HL-60/S4 treated with phorbol 12-myristate 13-acetate at 8.2 ng/mL for 4 days and 3 days (cell line): Measurements from ENCODE around the gene PCBP4.

Experiments
- in situ Hi-C: fragments of 300-500 bp; cut with MboI; formaldehyde crosslinking; loops from 2 replicates; pipeline ENCODE4 v1.15.0; 2022; ENCODE audit warnings: low sequenced_read_pairs

The PCBP4 gene

GRCh38 chr3:51967384-51968169 lies at the start of gene PCBP4:
Gene PCBP4, minus strand, starts transcription at chr3:51967454. Its CDS starts 6,214 bp downstream, at chr3:51961240.
- in situ Hi-C loops = no loop called here

DNA sequence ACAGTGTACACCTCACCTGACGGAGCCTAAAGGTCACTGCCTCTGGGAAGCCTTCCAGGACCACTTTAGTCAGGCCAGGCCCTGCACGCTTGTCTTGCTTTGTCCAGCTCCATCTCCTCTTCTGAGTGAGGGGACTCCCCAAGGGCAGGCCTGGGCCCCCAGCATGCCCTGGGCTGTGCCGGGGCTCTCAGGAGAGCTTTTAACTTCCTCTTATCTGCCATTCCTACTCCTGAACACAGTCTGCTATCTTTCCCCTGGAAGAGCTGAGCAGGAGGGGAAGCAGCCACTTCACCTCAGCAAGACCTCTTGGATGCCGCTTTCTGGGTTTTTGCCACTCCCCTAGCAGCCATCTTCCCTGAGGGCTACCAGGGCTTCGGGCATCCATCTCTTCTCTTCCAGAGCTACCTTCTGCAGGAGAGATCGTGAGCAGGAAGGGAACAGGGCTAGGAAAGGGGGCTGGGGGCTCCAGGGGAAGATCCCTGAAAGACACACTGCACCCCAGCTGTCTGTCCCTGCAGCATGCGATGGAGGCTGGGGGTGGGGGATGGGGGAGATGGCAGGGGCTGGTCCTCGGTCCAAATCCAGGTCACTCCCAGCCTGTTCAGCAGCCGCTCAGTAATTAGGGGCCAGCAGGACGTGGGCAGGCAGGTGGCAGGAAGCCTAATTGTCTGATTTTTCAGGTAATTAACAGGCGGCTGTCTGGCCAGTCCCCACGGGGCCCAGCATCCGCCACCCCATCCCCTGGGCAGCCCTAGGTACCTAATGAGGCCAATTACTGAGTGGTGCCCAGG lies 48.4 kb upstream of the PCBP4 start:
- in situ Hi-C loops = no loop called here

DNA sequence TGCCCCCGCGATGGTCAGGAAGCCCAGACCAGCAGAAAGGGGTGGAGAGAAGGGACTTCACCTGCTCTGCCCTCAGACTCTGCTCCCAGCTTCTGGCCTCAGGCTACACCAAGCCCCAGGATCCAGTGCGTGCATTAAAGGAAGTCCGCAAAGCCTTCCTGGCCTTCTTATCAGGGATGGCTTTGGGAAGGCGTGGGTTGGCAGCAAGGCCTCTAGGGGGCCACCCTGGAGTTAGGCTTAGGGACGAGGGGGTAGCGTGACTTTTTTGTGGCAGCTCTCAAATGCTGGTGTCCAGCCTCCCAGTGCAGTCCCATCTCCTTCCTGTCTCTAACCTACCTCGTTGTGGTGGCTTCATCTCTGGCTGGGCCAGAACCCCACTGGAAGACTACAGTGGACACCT lies 47.4 kb upstream of the PCBP4 start:
- in situ Hi-C loops = no loop called here

DNA sequence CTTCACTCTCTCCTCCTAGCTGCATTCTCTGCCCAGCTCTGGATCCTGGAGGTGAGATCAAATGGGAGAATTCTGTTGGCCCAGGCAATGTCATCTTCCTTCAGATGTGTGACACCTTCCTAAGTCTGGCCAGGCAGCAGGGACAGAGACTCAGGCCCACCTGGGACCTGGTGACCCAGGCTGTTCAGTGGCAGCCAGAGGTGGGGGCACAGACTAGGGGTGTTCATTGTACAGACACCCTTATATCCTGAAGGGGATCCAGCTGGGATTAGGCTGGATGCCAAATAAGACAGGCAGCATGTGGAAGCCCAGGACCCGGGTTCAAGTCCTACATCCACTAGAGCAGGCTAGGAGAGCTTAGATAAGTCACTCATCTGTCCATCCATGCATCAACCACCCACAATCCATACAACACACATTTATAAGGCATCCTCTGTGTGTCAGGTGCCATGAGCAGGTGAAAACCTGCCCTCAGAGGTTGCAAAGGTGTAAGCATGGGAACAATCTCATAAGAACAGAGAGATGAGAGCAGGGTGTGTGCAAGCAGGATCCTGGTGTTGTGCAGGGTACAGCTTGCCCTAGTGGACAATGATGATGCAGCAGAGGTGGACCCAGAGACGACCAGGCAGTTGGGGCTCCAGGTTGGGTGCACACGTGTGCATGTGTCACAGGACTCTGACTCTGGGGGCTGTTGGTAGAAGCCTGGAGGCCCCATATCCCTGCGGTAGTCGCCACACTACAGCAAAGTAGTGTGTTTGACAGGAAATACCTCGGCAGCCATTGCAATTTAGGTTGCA lies 46.7 kb upstream of the PCBP4 start:
- in situ Hi-C loops = no loop called here

GRCh38 chr3:52012699-52013098 lies 45.4 kb upstream of the PCBP4 start:
- in situ Hi-C loops = no loop called here

DNA sequence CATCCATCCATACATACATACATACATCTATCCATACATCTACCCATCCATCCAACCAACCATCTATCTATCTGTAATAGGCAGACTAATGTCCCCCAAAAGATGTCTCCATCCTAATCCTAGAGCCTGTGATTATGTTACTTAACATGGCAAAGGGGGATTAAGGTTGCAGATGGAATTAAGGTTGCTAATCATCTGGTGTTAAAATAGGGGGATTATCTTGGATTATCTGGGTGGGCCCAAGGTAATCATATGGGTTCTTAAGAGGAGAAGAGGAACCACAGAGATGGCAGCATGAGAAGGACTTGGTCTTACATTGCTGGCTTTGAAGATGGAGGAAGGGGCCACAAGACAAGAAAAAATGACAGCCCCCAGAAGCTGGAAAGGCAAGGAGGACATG lies 43.2 kb upstream of the PCBP4 start:
- in situ Hi-C loops = no loop called here

DNA sequence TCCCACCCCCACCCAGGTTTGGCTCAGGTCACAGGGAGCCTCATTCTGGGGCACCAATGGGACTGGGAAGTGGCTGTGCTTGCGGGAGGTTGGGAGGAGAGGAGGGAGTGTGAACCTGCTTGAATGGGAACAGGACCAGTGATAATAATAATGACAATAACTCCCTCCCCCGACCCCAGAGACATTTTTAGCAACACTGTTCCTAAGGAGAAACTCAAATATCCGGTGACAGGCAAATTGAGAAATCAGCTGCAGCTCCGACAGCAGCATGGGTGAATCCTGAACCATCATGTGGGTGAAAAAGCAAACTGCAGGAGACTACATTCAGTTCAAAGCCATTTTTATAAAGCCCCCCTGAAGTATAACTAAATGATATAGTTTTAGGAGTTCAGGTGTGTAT lies 40.0 kb upstream of the PCBP4 start:
- in situ Hi-C loops = no loop called here

DNA sequence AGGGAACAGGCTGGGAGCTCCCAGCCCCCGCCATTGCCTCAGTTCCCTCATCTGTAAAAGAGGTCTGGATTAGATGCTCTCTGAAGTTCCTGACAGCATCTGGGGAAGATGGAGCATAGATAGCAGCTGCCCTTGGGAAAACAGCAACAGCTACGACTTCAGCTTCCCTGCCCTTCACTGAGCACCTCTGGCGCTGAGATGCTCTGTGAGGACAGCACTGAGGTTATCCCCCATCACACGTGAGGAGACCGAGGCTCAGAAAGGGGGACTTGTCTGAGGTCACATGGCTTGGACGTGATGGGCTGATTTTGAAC lies 39.5 kb upstream of the PCBP4 start:
- in situ Hi-C loops = no loop called here

DNA sequence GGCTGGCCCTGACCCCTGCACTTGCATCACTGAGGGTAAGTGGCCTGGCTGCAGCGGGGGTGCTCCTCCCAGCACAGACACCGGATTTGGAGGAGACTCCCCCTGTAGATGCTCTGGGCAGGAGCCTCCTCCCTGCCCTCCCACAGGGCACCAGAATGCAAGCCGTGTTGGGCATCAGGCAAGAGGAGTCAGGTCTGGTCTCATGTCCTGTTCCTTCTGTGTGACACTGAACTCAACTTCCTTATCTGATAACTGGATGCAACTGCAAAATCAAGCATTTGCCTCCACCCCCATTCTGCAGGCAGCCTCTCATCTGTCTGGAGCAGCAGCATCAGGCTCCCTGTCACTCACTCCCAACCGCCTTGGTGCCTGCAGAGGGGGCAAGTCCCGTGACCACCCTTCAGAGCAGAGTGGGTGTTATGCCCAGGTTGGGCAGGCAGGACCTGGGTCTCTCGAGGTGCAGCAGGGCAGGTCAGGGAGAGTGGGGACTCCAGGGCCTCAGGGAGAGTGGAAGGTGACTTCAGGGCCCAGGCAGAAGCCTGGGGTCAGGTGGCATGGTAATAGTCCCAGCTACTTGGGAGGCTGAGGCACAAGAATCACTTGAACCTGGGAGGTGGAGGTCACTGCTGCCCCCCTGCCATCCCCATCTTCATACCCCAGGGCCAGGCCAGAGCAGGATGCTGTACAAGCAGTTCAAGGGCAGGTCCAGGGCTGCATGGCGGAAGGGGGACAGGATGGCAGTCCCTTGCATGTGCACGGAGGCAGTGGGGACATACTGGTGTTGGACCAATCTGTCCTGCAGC lies 39.0 kb upstream of the PCBP4 start:
- in situ Hi-C loops = no loop called here

DNA sequence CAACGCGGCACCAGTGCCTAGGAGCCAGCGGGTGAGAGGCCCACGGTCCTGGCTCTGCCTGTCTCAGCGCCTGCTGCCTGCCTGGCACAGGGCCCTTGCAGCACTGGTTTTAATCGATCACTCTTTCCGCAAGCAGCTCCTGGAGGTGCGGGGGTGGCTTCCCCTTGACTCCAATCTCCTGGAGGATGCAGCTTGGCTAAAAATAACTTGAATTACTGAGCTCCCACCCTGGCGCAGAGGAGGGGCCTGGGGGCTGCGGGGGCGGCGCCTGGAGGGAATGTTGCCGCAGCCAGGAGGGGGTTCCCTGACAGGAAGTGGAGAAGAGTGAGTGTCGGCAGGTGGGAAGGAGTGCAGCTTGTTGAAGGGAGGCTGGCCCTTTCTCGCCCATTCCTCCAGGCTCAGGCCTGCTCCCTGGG lies 38.3 kb upstream of the PCBP4 start:
- in situ Hi-C loops = no loop called here

DNA sequence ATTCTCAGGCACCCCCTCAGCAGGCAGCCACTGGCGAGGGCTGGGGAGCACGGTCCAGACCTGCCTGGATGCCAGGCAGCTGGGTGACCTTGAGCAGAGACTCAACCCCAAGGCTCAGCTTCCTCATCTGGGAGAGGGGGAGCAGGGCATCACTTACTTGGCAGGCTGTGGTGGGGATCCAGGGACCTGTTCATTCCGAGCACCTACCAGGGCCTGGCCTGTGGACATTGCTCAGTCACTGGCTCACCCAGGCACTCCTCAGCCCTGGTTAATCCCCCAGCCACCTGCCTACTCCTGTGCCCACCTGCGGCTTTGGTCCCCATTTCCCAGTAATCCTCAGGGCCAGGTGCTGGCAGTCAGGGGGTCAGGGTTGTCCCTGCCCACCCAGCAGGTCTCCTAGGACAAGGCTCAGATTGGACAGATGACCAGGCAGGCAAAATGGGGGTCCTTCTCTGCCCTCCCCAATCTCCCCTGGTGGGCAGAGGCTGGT lies 37.7 kb upstream of the PCBP4 start:
- in situ Hi-C loops = no loop called here

DNA sequence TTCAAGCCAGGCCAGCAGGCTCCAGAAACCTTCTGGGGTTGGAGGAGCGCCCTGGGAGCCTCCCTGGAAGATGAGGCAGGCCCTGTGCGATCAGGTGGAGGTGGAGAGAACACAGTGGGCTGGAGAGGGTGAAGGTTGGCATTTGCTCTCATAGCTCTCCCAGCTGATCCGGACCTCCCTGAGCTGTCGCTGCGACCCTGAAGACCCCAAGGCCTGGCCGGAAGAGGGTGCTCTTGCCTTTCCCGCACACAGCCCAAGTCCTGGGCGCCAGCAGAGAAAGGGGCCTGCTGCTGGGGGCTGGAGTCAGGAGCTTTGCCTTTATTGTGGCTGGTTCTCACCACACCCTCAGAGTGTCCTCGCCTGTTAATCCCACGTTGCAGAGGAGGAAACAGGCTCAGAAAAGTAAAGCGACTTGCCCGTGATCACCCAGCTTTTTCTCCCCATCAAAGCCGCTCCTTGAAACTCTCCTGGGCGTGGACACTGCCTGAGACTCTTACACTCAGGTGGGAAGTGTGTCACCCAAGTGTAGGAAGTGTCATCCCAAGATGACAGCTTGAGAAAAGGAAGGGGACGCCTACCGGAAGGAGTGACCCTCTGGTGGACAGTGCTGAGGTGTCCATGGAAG lies 37.0 kb upstream of the PCBP4 start:
- in situ Hi-C loops = no loop called here

GRCh38 chr3:52002748-52003147 lies 35.5 kb upstream of the PCBP4 start:
- in situ Hi-C loops = no loop called here

DNA sequence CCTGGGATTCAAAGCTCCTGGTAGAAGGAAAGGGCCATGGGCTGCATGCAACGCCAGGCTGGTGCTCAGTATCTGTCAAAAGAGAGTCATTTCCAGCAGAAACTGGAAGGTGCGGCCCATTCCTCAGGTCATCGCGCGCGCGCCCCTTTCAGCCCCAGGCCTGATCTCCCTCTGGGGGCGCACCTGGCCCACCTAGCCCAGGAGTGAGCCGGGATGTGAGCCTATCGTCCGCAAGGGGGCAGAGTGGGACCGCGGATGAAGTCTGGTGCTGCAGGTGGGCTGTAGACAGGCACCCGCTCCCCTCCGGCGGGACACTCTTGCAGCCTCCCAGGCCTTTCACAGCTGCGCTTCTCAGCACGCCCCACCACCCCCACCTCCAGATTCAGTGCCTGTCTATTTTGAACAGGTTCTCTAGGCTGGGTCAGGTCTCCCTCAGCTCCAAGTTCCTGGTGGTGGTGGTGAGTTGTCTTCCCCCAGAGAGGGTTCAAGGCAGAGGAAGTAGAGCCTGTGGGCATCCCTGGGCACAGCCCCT lies 34.3 kb upstream of the PCBP4 start:
- in situ Hi-C loops = no loop called here

- in situ Hi-C loops = no loop called here
These were observed 32.6 kb upstream of the PCBP4 start for GRCh38 chr3:51999846-52000245.

GRCh38 chr3:51998774-51999173 lies 31.5 kb upstream of the PCBP4 start:
- in situ Hi-C loops = no loop called here

- in situ Hi-C loops = no loop called here
These were observed 30.8 kb upstream of the PCBP4 start for GRCh38 chr3:51997935-51998596.

- in situ Hi-C loops = no loop called here
These were observed 29.9 kb upstream of the PCBP4 start for GRCh38 chr3:51997172-51997571.

- in situ Hi-C loops = no loop called here
These were observed 28.3 kb upstream of the PCBP4 start, which contains the start of gene RPL29 for GRCh38 chr3:51995346-51996163. Gene RPL29, minus strand, starts transcription at chr3:51995895. Its CDS starts 434 bp downstream, at chr3:51995461.
